VCaP (cell line): ENCODE measurements around the gene LPIN2.

ENCODE experiments used
- H3K27ac ChIP-seq: fragments of 450-650 bp; 2 replicates; pipeline ENCODE4 v1.5.1; 2017
- CTCF ChIP-seq: fragments of 450-650 bp; conservative IDR thresholded peaks from 2 replicates; pipeline ENCODE4 v1.5.1; 2017; ENCODE audit warnings: mild to moderate bottlenecking, moderate library complexity

The LPIN2 gene

DNA sequence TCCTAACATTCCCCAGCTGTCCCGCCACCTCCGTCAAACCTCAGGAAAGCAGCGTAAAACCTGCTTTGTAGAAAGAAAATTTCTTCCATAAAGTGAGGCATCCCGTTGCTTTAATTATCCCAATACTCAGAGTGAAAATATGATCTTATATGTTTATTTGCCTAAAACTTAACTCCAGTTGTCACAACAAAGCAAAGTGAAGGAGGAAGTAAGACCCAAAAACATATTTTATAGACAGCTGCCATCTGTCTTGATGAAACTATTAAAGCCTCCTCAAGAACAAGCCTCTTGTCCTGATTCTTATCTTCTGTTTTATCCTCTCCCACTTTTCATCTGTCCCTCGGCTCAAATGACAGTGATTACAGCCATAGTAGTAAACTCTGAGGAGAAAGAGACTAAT is 28.9 kb upstream of the LPIN2 start:
- peak overlapping the region; percentile 98 for H3K27ac ChIP-seq

GRCh38 chr18:3040881-3041280 is 27.9 kb upstream of the LPIN2 start:
- TF ChIP-seq CTCF: no peak
- H3K27ac ChIP-seq: peak overlapping the region; percentile 98; the same call in 1 of the 2 replicates

More for the DNA sequence above, 28.9 kb upstream of the LPIN2 start:
- no peak for TF ChIP-seq CTCF

DNA sequence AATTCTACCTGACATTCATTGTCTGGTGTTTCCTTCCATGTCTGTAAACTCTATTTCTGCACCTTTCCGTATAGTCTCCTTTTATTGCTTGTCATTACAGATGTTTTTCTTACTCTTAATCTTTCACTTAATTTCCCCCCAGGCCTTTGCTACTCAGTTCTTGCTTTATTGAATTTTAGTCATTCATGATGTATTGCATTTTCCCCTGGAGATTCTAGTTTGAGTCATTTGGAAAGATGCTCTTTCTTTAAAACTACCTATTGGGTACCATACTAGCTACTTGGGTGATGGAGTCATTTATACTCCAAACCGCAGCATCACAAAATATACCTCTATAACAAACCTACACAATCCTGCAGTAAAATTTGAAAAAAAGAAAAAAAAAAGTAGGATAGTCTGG is 27.2 kb upstream of the LPIN2 start:
- no peak overlapping the region for H3K27ac ChIP-seq
- no peak for TF ChIP-seq CTCF

DNA sequence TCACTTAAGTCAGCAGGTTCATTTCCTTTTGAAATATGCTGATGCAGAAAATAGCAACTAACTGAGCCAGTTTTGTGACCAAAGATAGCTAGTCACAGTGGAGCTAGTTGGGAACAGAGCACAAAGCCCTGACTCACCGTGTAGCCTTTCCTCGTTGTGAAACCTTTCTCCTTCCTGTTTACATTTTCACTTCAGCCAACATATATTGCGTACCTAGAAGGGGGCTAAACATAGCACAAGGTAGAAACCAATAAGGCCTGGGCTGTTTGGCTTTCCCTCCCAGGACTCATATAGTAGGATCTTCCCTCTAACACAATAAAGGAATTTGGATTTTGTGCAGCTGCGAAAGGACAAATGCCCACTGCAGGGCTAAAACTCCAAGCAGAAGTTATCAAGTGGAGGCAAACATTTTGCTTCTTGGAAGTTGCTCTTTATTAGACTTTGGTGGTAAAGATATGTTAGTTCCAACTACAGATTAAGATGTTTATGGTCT is 24.5 kb upstream of the LPIN2 start:
- H3K27ac ChIP-seq: peak overlapping the region; percentile 56
- no peak for TF ChIP-seq CTCF

GRCh38 chr18:3036108-3036507 is 23.2 kb upstream of the LPIN2 start:
- no peak for TF ChIP-seq CTCF
- H3K27ac ChIP-seq: no peak overlapping the region

DNA sequence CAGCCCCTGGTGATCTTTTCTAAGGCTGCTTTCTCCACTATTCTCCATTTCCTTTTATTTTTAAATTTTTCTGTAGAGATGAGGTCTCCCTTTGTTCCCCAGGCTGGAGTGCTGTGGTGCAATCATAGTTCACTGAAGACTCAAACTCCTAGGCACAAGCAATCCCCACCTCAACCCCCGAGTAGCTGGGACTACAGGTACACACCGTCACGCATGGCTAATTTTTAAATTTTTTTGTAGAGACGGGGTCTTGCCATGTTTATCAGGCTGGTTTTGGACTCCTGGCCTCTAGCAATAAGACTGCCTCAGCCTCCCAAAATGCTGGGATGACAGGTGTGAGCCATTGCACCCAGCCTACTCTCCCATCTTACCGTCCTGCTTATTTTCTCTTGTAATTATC is 22.7 kb upstream of the LPIN2 start:
- no peak for TF ChIP-seq CTCF

GRCh38 chr18:3032721-3033120 is 19.8 kb upstream of the LPIN2 start:
- no peak overlapping the region for H3K27ac ChIP-seq
- no peak for TF ChIP-seq CTCF

More for the DNA sequence above, 22.7 kb upstream of the LPIN2 start:
- no peak overlapping the region for H3K27ac ChIP-seq
